Heart right ventricle (tissue), 16 donors: ENCODE data around the gene MAFB. TPM values are rescaled to one million over a fixed set of nuclear protein-coding genes. Genes with fewer than 3 reads are reported as not detected.

Source experiments
- ATAC-seq, 8 donors: fragments of 200-7000 bp; cut with Tn5 transposase; one replicate each; pipeline ENCODE4 v1.9.1; 2020; ENCODE audit warnings: mild to moderate bottlenecking in 8 of 8, moderate library complexity in 8 of 8, moderate number of reproducible peaks in 1 of 8
- DNase-seq, 2 donors: peaks; one replicate each; pipeline ENCODE4 v3.0.0-alpha.2; 2020
- H3K27ac ChIP-seq, 10 donors: fragments of 200-600 bp; sonication (generic) in 2 of 10; one replicate each; pipeline versions ENCODE4 v1.5.0 to v1.8.0; 2020 to 2022; ENCODE audit warnings: mild to moderate bottlenecking in 3 of 10
- H3K27me3 ChIP-seq, 7 donors: fragments of 200-600 bp; one replicate each; pipeline ENCODE4 v1.8.0; 2021 to 2022; ENCODE audit warnings: mild to moderate bottlenecking in 2 of 7
- H3K36me3 ChIP-seq, 9 donors: fragments of 200-600 bp; sonication (generic) in 1 of 9; one replicate each; pipeline versions ENCODE4 v1.5.0 to v1.8.0; 2020 to 2022; ENCODE audit warnings: mild to moderate bottlenecking in 2 of 9
- H3K4me1 ChIP-seq, 9 donors: fragments of 200-600 bp; sonication (generic) in 1 of 9; one replicate each; pipeline versions ENCODE4 v1.5.0 to v1.8.0; 2020 to 2022; ENCODE audit warnings: mild to moderate bottlenecking in 4 of 9
- H3K4me3 ChIP-seq, 10 donors: fragments of 200-600 bp; sonication (generic) in 2 of 10; one replicate each; pipeline versions ENCODE4 v1.5.0 to v1.8.0; 2020 to 2022; ENCODE audit warnings: mild to moderate bottlenecking in 7 of 10, moderate library complexity in 2 of 10
- H3K9me3 ChIP-seq, 11 donors: fragments of 200-600 bp in 10 of 11; sonication (generic) in 2 of 11; one replicate each; pipeline versions ENCODE4 v1.5.0 to v1.8.0; 2013 to 2022; ENCODE audit warnings: mild to moderate bottlenecking in 2 of 11, control low read depth in 1 of 11, moderate library complexity in 1 of 11
- CTCF ChIP-seq, 9 donors: fragments of 200-600 bp; sonication (generic) in 2 of 9; IDR thresholded peaks; one replicate each; pipeline versions ENCODE4 v1.5.0 to v1.8.0; 2021 to 2022; ENCODE audit warnings: antibody characterized with exemption in 9 of 9, mild to moderate bottlenecking in 5 of 9, moderate library complexity in 1 of 9
- WGBS, 2 donors: extraction: QIAGEN DNeasy Blood & Tissue Kit; methylation state at CpG; one replicate each; pipeline ENCODE4 v1.1.7; 2013; ENCODE audit warnings: inconsistent platforms in 1 of 2; 5-methylcytosine and 5-hydroxymethylcytosine counted together
- intact Hi-C, 10 donors: fragments of 100-400 bp; cut with DNase I; formaldehyde crosslinking; loops; one replicate each; pipeline versions ENCODE4 v1.11.1 to v1.14.2; 2022
- polyA plus RNA-seq, 2 donors: library from polyadenylated mRNA; stranded (reverse); fragments of 200-250 nt; gene quantifications; one replicate each; pipeline ENCODE4 v1.2.3, GENCODE V29; 2013
- total RNA-seq, 10 donors: library from RNA; stranded (reverse); fragmentation: NEBNext Ultra II Directional in 3 of 10; extraction: Animal tissue kit (Norgen Biotek cat#: 25700) in 3 of 10; gene quantifications; one replicate each; pipeline versions ENCODE4 v1.2.1 to v1.2.4, GENCODE V29; 2021 to 2023
- donor health status: Arrhythmogenic right ventricular cardiomyopathy.
- donor health status: ischemic (EF 13 %, LVEDD 7.1; RV severe dilation, severe dysfunction).
- donor health status: healthy with polysubstance abuse.
- donor health status: DM: no; HTN: yes; CAD: no.
- donor health status: DM: no; HTN: no; CAD: no.
- donor health status: ischemic (EF 25% LVEDD 6.9; RV normal size, moderate dysfunction).
- donor health status: ischemic (EF 25% LVEDD 5.7; RV mildly dilated, moderate dysfunction).
- donor health status: healthy.
- donor health status: DM: yes; HTN: yes; CAD: no.
- donor health status: Ischemic cardiomyopathy.
- donor health status: ischemic (EF 35%, LVEDD 5.7; RV mildly dilated, moderate dysfunction).
- donor health status: nonischemic (EF 11% LVEDD 7.7; RV severe dilation, severe dysfunction).
- donor health status: DM: yes; HTN: yes; CAD: no.
- donor health status: PGD.
- donor health status: ischemic (EF 29% LVEDD 5.4; RV normal size, mild dysfunction).
- donor health status: nonischemic (EF 23%, LVEDD 6.1; RV moderate dilation, normal function).

Gene MAFB
- total and polyA plus RNA-seq, 12 donors: 3.2 to 32.0 (median 5.8) TPM

- no peak for TF ChIP-seq CTCF (IDR thresholded peaks at IDR 0.05)
- ATAC-seq: no peak
- Histone ChIP-seq H3K4me1 (peaks cover 8 to 73% (median 48%) of the 10 kb centered on the region in 9 donors), H3K27me3 (peaks cover 17 to 99% (median 51%) of the 10 kb centered on the region in 7 donors), H3K9me3 (no peaks in the 10 kb centered on the region), H3K27ac (peak overlapping the region in 9 of 10 donors; percentile 86 to 99 (median 96)), H3K36me3 (peaks cover 0 to 13% (median 0%) of the 10 kb centered on the region in 9 donors), H3K4me3 (peak overlapping the region; percentile 45 to 74 (median 68))
- DNase-seq: no peak
- 58 to 64% methylated on average over 12 of the region's 12 CpGs for WGBS, 2 donors
- intact Hi-C loops: loop anchor here in 9 of 10 donors (5.0 to 10.0 kb wide), 10 partner anchors 422 to 1422 kb away; no protein-coding TSS in a partner anchor
These were observed 2.1 kb downstream of the MAFB start for GRCh38 chr20:40686893-40687292.

- 63 to 69% methylated on average over 7 of the region's 7 CpGs for WGBS, 2 donors
- Histone ChIP-seq H3K9me3 (no peaks in the 10 kb centered on the region), H3K27ac (peak overlapping the region in 8 of 10 donors; percentile 4 to 99 (median 96)), H3K4me3 (peak overlapping the region in 9 of 10 donors; percentile 65 to 74 (median 68)), H3K4me1 (peaks cover 8 to 73% (median 48%) of the 10 kb centered on the region in 9 donors), H3K36me3 (peaks cover 0 to 13% (median 0%) of the 10 kb centered on the region in 9 donors), H3K27me3 (peaks cover 12 to 96% (median 47%) of the 10 kb centered on the region in 7 donors)
- no peak for ATAC-seq
- no peak for TF ChIP-seq CTCF (IDR thresholded peaks at IDR 0.05)
- no peak for DNase-seq
- intact Hi-C loops: loop anchor here in 9 of 10 donors (5.0 to 10.0 kb wide), 10 partner anchors 422 to 1422 kb away; no protein-coding TSS in a partner anchor
These were observed 2.6 kb downstream of the MAFB start for GRCh38 chr20:40686434-40686882.

- ATAC-seq (no peak), DNase-seq (no peak)
- peaks cover 5 to 65% (median 44%) of the 10 kb centered on the region in 9 donors for H3K4me1 ChIP-seq
- H3K27me3 ChIP-seq: peaks cover 2 to 89% (median 36%) of the 10 kb centered on the region in 7 donors
- no peak for TF ChIP-seq CTCF (IDR thresholded peaks at IDR 0.05)
- H3K36me3 ChIP-seq: peaks cover 0 to 13% (median 0%) of the 10 kb centered on the region in 9 donors
- H3K4me3 ChIP-seq: peak overlapping the region in 7 of 10 donors; percentile 65 to 74 (median 68)
- intact Hi-C loops: loop anchor here in 9 of 10 donors (5.0 to 10.0 kb wide), 10 partner anchors 421 to 1421 kb away; no protein-coding TSS in a partner anchor
- peak overlapping the region in 2 of 10 donors; percentile 22 to 91 for H3K27ac ChIP-seq
- 92 to 94% methylated on average over 4 of the region's 4 CpGs for whole genome bisulfite sequencing, 2 donors
- no peaks in the 10 kb centered on the region for H3K9me3 ChIP-seq
These were observed 3.7 kb downstream of the MAFB start for GRCh38 chr20:40685349-40685748.

- H3K27ac ChIP-seq: peak overlapping the region in 6 of 10 donors; percentile 65 to 77 (median 70)
- no peak for DNase-seq
- intact Hi-C loops: loop anchor here in 7 of 10 donors (5.0 to 10.0 kb wide), 8 partner anchors 417 to 1419 kb away; no protein-coding TSS in a partner anchor
- no peak for TF ChIP-seq CTCF (IDR thresholded peaks at IDR 0.05)
- ATAC-seq: no peak
- H3K9me3 ChIP-seq: no peaks in the 10 kb centered on the region
- WGBS, 2 donors: 67 to 74% methylated on average over 9 of the region's 9 CpGs
- peaks cover 0 to 13% (median 0%) of the 10 kb centered on the region in 9 donors for H3K36me3 ChIP-seq
- peak overlapping the region in 9 of 10 donors; percentile 34 to 68 (median 56) for H3K4me3 ChIP-seq
- H3K27me3 ChIP-seq: peaks cover 0 to 76% (median 33%) of the 10 kb centered on the region in 7 donors
- peaks cover 3 to 60% (median 40%) of the 10 kb centered on the region in 9 donors for H3K4me1 ChIP-seq
These were observed 5.2 kb downstream of the MAFB start for GRCh38 chr20:40683894-40684268.
